H9 (cell line): ENCODE results near the gene CRHR1. TPM values are rescaled to one million over a fixed set of nuclear protein-coding genes. Genes with fewer than 3 reads are reported as not detected.

ENCODE experiments used
- DNase-seq: peaks from one replicate; pipeline ENCODE4 v3.0.0-alpha.2; 2017
- H2AFZ ChIP-seq: one replicate; pipeline ENCODE4 v1.6.1; 2013; ENCODE audit warnings: mild to moderate bottlenecking, low read length, control low read depth, moderate library complexity
- H2AK5ac ChIP-seq: 2 replicates; pipeline ENCODE4 v1.6.1; 2013; ENCODE audit warnings: low read length, control low read depth, mixed read lengths; ENCODE audit not compliant: insufficient read length
- H2BK120ac ChIP-seq: one replicate; pipeline ENCODE4 v1.6.1; 2013; ENCODE audit warnings: low read depth, mild to moderate bottlenecking, low read length, control low read depth, inconsistent platforms; ENCODE audit not compliant: poor library complexity, severe bottlenecking
- H2BK12ac ChIP-seq: 2 replicates; pipeline ENCODE4 v1.6.1; 2013; ENCODE audit warnings: low read length, control low read depth, mixed read lengths, low read depth; ENCODE audit not compliant: insufficient read length
- H2BK15ac ChIP-seq: 2 replicates; pipeline ENCODE4 v1.6.1; 2013; ENCODE audit warnings: low read depth, low read length, control low read depth
- H2BK20ac ChIP-seq: one replicate; pipeline ENCODE4 v1.6.1; 2013; ENCODE audit warnings: low read depth, mild to moderate bottlenecking, low read length, control low read depth, inconsistent platforms; ENCODE audit not compliant: poor library complexity, severe bottlenecking
- H2BK5ac ChIP-seq: 2 replicates; pipeline ENCODE4 v1.6.1; 2013; ENCODE audit warnings: low read length, control low read depth, mixed read lengths; ENCODE audit not compliant: insufficient read length
- H3K14ac ChIP-seq: 2 replicates; pipeline ENCODE4 v1.6.1; 2013; ENCODE audit warnings: low read length, control low read depth; ENCODE audit not compliant: insufficient read depth
- H3K18ac ChIP-seq: 2 replicates; pipeline ENCODE4 v1.6.1; 2013; ENCODE audit warnings: low read depth, mild to moderate bottlenecking, mixed read lengths, low read length, control low read depth; ENCODE audit not compliant: insufficient read length
- H3K23ac ChIP-seq: 2 replicates; pipeline ENCODE4 v1.6.1; 2013; ENCODE audit warnings: low read length, control low read depth, mixed read lengths, low read depth; ENCODE audit not compliant: insufficient read length
- H3K23me2 ChIP-seq: 2 replicates; pipeline ENCODE4 v1.6.1; 2013; ENCODE audit warnings: low read depth, mild to moderate bottlenecking, mixed read lengths, low read length, control low read depth; ENCODE audit not compliant: insufficient read length, poor library complexity, severe bottlenecking
- H3K27ac ChIP-seq: 2 replicates; pipeline ENCODE4 v1.5.1; 2013; ENCODE audit warnings: low read length, control low read depth, mixed read lengths, low read depth; ENCODE audit not compliant: insufficient read length
- H3K27me3 ChIP-seq: 2 replicates; pipeline ENCODE4 v1.6.1; 2013; ENCODE audit warnings: low read length, control low read depth, inconsistent platforms; ENCODE audit not compliant: insufficient read depth
- H3K4ac ChIP-seq: 2 replicates; pipeline ENCODE4 v1.6.1; 2013; ENCODE audit warnings: low read depth, mild to moderate bottlenecking, control low read depth, inconsistent platforms, low read length, moderate library complexity
- H3K4me1 ChIP-seq: 2 replicates; pipeline ENCODE4 v1.6.1; 2013; ENCODE audit warnings: low read length, control low read depth, inconsistent platforms; ENCODE audit not compliant: insufficient read depth
- H3K4me2 ChIP-seq: 2 replicates; pipeline ENCODE4 v1.6.1; 2013; ENCODE audit warnings: low read length, control low read depth, mixed read lengths; ENCODE audit not compliant: insufficient read length, insufficient read depth
- H3K56ac ChIP-seq: 2 replicates; pipeline ENCODE4 v1.6.1; 2013; ENCODE audit warnings: low read depth, mild to moderate bottlenecking, mixed read lengths, low read length, control low read depth; ENCODE audit not compliant: insufficient read length
- H3K79me1 ChIP-seq: 2 replicates; pipeline ENCODE4 v1.6.1; 2013; ENCODE audit warnings: low read depth, mild to moderate bottlenecking, moderate library complexity, low read length, control low read depth, inconsistent platforms; ENCODE audit not compliant: insufficient read depth, poor library complexity, severe bottlenecking
- H3K79me2 ChIP-seq: 2 replicates; pipeline ENCODE4 v1.6.1; 2013; ENCODE audit warnings: low read length, control low read depth, inconsistent platforms; ENCODE audit not compliant: insufficient read depth
- H3K9ac ChIP-seq: 2 replicates; pipeline ENCODE4 v1.6.1; 2013; ENCODE audit warnings: low read length, control low read depth, mixed read lengths; ENCODE audit not compliant: insufficient read length; ENCODE audit errors: extremely low read depth
- H3K9me3 ChIP-seq: one replicate; pipeline ENCODE4 v1.6.1; 2013; ENCODE audit warnings: low read depth, low read length, inconsistent platforms; ENCODE audit not compliant: control insufficient read depth
- H3T11ph ChIP-seq: one replicate; pipeline ENCODE4 v1.6.1; 2013; ENCODE audit warnings: mild to moderate bottlenecking, low read length, control low read depth, inconsistent platforms
- H4K20me1 ChIP-seq: one replicate; pipeline ENCODE4 v1.6.1; 2013; ENCODE audit not compliant: control insufficient read depth, insufficient read length, insufficient read depth
- H4K5ac ChIP-seq: 2 replicates; pipeline ENCODE4 v1.6.1; 2013; ENCODE audit warnings: low read depth, mild to moderate bottlenecking, mixed read lengths, low read length, control low read depth; ENCODE audit not compliant: insufficient read length
- H4K8ac ChIP-seq: replicated peaks from 2 replicates; pipeline ENCODE4 v1.6.1; 2013; ENCODE audit warnings: low read length, control low read depth, mixed read lengths, low read depth; ENCODE audit not compliant: insufficient read length
- H4K91ac ChIP-seq: 2 replicates; pipeline ENCODE4 v1.6.1; 2013; ENCODE audit warnings: low read depth, mild to moderate bottlenecking, moderate library complexity, mixed read lengths, low read length, control low read depth; ENCODE audit not compliant: insufficient read length
- H3K27ac Mint-ChIP-seq, 3 experiments: 2 replicates in 2 of 3; 3 replicates in 1 of 3; pipeline ENCODE4 v1.8.0; 2020 to 2021; ENCODE audit warnings: mixed read lengths in 3 of 3, mild to moderate bottlenecking in 1 of 3, moderate library complexity in 1 of 3
- H3K27me3 Mint-ChIP-seq: 2 replicates; pipeline ENCODE4 v1.8.0; 2021; ENCODE audit warnings: low read depth, mild to moderate bottlenecking, moderate library complexity, mixed read lengths
- H3K36me3 Mint-ChIP-seq, 3 experiments: 2 replicates in 2 of 3; 3 replicates in 1 of 3; pipeline ENCODE4 v1.8.0; 2020 to 2021; ENCODE audit warnings: low read depth in 3 of 3, mixed read lengths in 3 of 3; ENCODE audit not compliant: insufficient read depth in 1 of 3
- H3K4me1 Mint-ChIP-seq, 2 experiments: 2 replicates each; pipeline ENCODE4 v1.8.0; 2020; ENCODE audit warnings: mixed read lengths in 2 of 2
- H3K4me3 Mint-ChIP-seq, 2 experiments: 2 replicates in 1 of 2; 3 replicates in 1 of 2; pipeline ENCODE4 v1.8.0; 2020 to 2021; ENCODE audit warnings: mild to moderate bottlenecking in 2 of 2, mixed read lengths in 2 of 2, moderate library complexity in 1 of 2
- H3K9me3 Mint-ChIP-seq, 2 experiments: 2 replicates in 1 of 2; 3 replicates in 1 of 2; pipeline ENCODE4 v1.8.0; 2020; ENCODE audit warnings: mild to moderate bottlenecking in 2 of 2, mixed read lengths in 2 of 2, moderate library complexity in 1 of 2
- CTCF ChIP-seq: fragments of 200-600 bp; sonication (generic); conservative IDR thresholded peaks from 3 replicates; pipeline ENCODE4 v1.8.0; 2021; ENCODE audit warnings: antibody characterized with exemption, mild to moderate bottlenecking
- WGBS: extraction: QIAGEN DNeasy Blood & Tissue Kit; methylation state at CpG from one replicate; pipeline ENCODE4 v1.1.7; 2013; ENCODE audit warnings: missing lambda C conversion rate, low lambda C conversion rate, mixed read lengths; ENCODE audit not compliant: insufficient read length; ENCODE audit errors: extremely low coverage; 5-methylcytosine and 5-hydroxymethylcytosine counted together
- total RNA-seq: library from RNA; stranded (reverse); gene quantifications from 2 replicates; pipeline ENCODE4 v1.2.1, GENCODE V29; 2021

The CRHR1 gene
- total RNA-seq, 1 experiment from 2014 or later, result 0.52 TPM

DNA sequence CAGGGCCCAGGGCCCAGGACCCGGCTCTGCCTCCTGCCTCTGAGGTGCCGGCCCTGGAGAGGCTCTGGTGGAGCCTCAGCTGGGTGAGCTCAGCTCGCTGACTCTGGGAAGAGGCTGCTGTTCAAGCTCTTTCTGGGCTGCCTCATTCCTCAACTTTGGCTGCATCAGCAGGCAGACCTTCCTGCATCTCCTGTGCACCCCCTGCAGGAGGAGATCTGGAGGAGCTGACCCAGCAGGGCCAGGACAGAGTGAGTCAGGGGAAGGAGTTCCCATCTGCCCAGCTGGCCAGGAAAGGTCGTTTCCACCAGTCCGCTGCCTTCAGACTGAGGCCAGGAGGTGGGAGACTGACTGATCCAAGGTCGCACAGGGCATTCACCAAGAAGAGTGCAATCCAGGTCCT lies 10.7 kb downstream of the CRHR1 start:
- Histone ChIP-seq H2BK15ac (no peak overlapping the region), H4K91ac (no peak overlapping the region), H3K18ac (no peak overlapping the region), H2AFZ (no peak overlapping the region), H3K9me3 (no peaks in the 10 kb centered on the region), H3K4ac (no peak overlapping the region), H4K5ac (no peak overlapping the region), H3K4me2 (no peak overlapping the region), H3K27ac (no peak overlapping the region), H3K56ac (no peak overlapping the region), H3K23ac (no peak overlapping the region), H3K27me3 (no peaks in the 10 kb centered on the region; the same call in 1 of the 2 replicates), H4K8ac (no peak overlapping the region), H4K20me1 (no peaks in the 10 kb centered on the region), H2BK20ac (no peak overlapping the region), H3K23me2 (no peaks in the 10 kb centered on the region), H3K4me1 (no peaks in the 10 kb centered on the region), H2BK120ac (no peak overlapping the region), H3T11ph (no peak overlapping the region), H3K79me1 (no peaks in the 10 kb centered on the region), H2BK5ac (no peak overlapping the region), H2BK12ac (no peak overlapping the region), H3K79me2 (no peaks in the 10 kb centered on the region), H3K9ac (no peak overlapping the region), H3K14ac (no peak overlapping the region), H2AK5ac (no peak overlapping the region)
- Mint-ChIP-seq H3K4me3 (no peak overlapping the region), H3K27ac (no peak overlapping the region), H3K9me3 (no peaks in the 10 kb centered on the region), H3K36me3 (no peaks in the 10 kb centered on the region; a peak in 2 of 7 replicates), H3K27me3 (peaks cover 69% of the 10 kb centered on the region), H3K4me1 (peaks cover 15 to 49% of the 10 kb centered on the region in 2 experiments)
- TF ChIP-seq CTCF, result peak; percentile 53
- no CpG with 5 or more reads among the region's 6 CpGs for WGBS
- peak; percentile 84 for DNase-seq
